HUES6 (cell line): Measurements from ENCODE around the gene INTS11.

Source experiments
- H3K27ac ChIP-seq: 2 replicates; pipeline ENCODE4 v1.7.0; 2013; ENCODE audit warnings: low read depth, mild to moderate bottlenecking, low read length, inconsistent platforms
- H3K27me3 ChIP-seq: 2 replicates; pipeline ENCODE4 v1.6.1; 2013; ENCODE audit warnings: low read length; ENCODE audit not compliant: control insufficient read depth, insufficient read depth
- H3K36me3 ChIP-seq: 2 replicates; pipeline ENCODE4 v1.6.1; 2013; ENCODE audit warnings: low read length; ENCODE audit not compliant: control insufficient read depth, insufficient read depth
- H3K4me1 ChIP-seq: 2 replicates; pipeline ENCODE4 v1.6.1; 2013; ENCODE audit warnings: low read length; ENCODE audit not compliant: control insufficient read depth, insufficient read depth
- H3K4me3 ChIP-seq: 2 replicates; pipeline ENCODE4 v1.5.1; 2013; ENCODE audit warnings: low read depth, low read length
- H3K9ac ChIP-seq: one replicate; pipeline ENCODE4 v1.6.1; 2013; ENCODE audit warnings: mild to moderate bottlenecking, low read length
- H3K9me3 ChIP-seq: 2 replicates; pipeline ENCODE4 v1.6.1; 2013; ENCODE audit warnings: low read depth, low read length; ENCODE audit not compliant: control insufficient read depth, insufficient read depth

INTS11 gene

GRCh38 chr1:1342061-1342562 is 17.7 kb upstream of the INTS11 start:
- H3K9me3 ChIP-seq, result no peaks in the 10 kb centered on the region
- 0 out of 2 replicates have a peak overlapping the region, but pooled peaks have one; percentile 19 for H3K27ac ChIP-seq
- H3K9ac ChIP-seq, result no peak overlapping the region
- no peaks in the 10 kb centered on the region for H3K27me3 ChIP-seq
- no peak overlapping the region for H3K4me3 ChIP-seq
- H3K36me3 ChIP-seq, result peaks cover 38% of the 10 kb centered on the region
- H3K4me1 ChIP-seq, result no peaks in the 10 kb centered on the region

DNA sequence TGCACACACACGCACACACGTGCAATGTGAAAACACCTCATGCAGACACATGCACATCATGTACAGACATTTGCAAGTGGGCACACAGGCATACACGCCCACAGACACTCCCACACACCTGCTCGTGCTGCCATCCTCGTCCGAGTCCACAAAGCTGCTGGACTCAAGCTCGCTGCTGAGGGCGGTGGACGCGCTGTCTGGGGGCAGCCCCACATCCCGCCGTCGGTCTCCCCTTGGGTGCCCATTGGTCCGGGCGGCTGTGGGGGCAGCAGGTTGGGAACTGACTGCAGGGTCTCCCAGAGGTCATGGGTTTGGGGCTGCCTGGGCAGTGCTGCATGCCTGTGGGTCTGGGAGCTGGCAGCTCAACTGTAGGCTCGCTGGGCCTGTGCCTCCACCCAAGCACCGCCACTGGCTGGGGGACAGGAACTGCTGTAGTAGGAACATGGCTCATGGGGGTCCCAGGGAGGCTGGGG is 17.1 kb upstream of the INTS11 start:
- Histone ChIP-seq H3K9ac (no peak overlapping the region), H3K9me3 (no peaks in the 10 kb centered on the region), H3K4me1 (no peaks in the 10 kb centered on the region), H3K27ac (no peak overlapping the region), H3K4me3 (no peak overlapping the region), H3K36me3 (peaks cover 38% of the 10 kb centered on the region), H3K27me3 (no peaks in the 10 kb centered on the region)

- no peak overlapping the region for H3K4me3 ChIP-seq
- H3K27ac ChIP-seq, result no peak overlapping the region
Observed at GRCh38 chr1:1340791-1341548, 16.5 kb upstream of the INTS11 start.

DNA sequence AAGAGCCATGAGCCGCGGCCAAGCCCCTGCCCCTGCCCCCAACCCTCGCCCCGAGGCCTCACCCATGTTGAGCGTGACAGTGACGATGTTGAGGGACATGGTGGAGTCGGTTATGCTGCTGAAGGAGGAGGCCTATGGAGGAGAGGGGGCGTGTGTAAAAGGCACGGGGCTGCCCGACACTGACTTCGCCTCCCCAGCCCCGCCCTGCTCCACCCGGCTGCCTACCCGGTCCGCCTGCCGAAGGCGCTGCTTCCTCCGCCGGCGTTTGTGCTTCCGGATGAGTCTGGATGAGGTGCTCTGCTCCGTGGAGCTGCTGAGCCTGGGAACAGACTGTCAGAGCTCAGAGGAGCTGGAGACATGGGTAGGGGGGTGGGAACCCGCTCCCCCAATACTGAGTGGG is 15.7 kb upstream of the INTS11 start:
- Histone ChIP-seq H3K9me3 (no peaks in the 10 kb centered on the region), H3K27ac (no peak overlapping the region), H3K4me3 (no peak overlapping the region), H3K27me3 (no peaks in the 10 kb centered on the region), H3K9ac (no peak overlapping the region), H3K36me3 (peaks cover 38% of the 10 kb centered on the region), H3K4me1 (no peaks in the 10 kb centered on the region)

More at GRCh38 chr1:1340791-1341548, 16.5 kb upstream of the INTS11 start:
- H3K27me3 ChIP-seq, result no peaks in the 10 kb centered on the region
- no peak overlapping the region for H3K9ac ChIP-seq
- H3K4me1 ChIP-seq, result no peaks in the 10 kb centered on the region
- peaks cover 34% of the 10 kb centered on the region for H3K36me3 ChIP-seq
- H3K9me3 ChIP-seq, result no peaks in the 10 kb centered on the region

GRCh38 chr1:1338278-1338677 is 13.8 kb upstream of the INTS11 start:
- H3K4me3 ChIP-seq, result no peak overlapping the region
- H3K9me3 ChIP-seq, result no peaks in the 10 kb centered on the region
- H3K27me3 ChIP-seq, result no peaks in the 10 kb centered on the region
- H3K27ac ChIP-seq, result no peak overlapping the region
- no peak overlapping the region for H3K9ac ChIP-seq
- H3K36me3 ChIP-seq, result peaks cover 39% of the 10 kb centered on the region
- H3K4me1 ChIP-seq, result no peaks in the 10 kb centered on the region

DNA sequence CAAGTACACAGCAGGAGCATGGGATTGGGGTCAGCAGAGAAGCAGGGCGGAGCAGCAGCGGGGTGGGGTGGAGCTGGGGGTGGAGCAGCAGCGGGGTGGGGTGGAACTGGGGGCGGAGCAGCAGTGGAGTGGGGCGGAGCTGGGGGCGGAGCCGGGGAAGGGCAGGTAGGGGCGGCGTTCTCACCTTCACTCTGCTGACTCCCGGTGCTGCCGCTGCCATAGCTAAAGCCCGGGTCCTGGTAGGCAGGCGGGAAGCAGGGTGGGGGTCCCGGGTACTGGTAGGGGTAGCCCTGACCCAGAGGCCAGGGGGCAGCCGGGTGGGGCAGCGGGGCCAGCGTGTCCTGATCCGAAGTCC is 13.3 kb upstream of the INTS11 start:
- H3K9me3 ChIP-seq, result no peaks in the 10 kb centered on the region
- no peak overlapping the region for H3K9ac ChIP-seq
- H3K4me3 ChIP-seq, result no peak overlapping the region
- no peaks in the 10 kb centered on the region for H3K27me3 ChIP-seq
- peaks cover 39% of the 10 kb centered on the region for H3K36me3 ChIP-seq
- no peak overlapping the region for H3K27ac ChIP-seq
- no peaks in the 10 kb centered on the region for H3K4me1 ChIP-seq

DNA sequence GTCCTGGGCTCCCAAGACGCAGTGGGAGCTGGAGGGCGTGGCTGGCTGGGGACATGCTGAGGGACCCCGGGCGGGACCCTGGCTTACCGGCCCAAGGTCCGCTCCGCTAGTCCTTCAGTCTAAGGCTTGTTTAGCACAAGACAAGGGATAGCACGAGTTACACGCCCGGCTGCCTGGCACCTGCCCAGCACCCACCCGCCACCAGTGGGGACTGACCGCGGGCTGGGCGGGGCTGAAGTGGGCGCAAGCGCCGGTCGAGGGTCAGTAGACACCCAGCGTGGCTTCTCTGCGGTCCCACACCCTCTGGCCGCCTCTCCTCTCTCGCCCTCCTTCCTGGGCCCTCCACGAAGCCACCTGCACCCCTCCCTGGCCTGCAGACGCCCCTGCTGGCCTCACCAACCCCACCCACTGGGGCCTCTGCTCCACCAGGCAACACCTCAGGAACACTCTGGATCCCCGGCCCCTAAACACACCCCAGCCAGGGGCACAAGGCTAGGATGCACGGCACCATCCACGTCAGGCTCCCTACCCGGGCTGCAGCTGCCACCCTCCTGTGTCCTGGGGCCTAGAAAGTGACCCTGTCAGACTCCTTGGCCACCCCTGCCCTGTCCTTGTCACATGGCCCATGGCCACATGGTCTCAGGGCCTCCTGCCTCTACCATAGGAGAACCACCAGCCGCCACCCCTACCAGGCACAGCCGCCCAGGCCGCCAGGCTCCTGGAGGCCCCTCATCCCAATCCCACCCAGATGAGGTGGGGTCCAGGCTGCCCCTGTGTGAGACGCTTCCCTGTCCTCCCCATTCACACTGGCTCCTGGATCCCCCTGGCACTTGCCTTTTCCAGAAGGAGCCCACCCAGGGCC is 12.7 kb upstream of the INTS11 start:
- no peak overlapping the region for H3K9ac ChIP-seq
- no peaks in the 10 kb centered on the region for H3K9me3 ChIP-seq
- H3K36me3 ChIP-seq, result peaks cover 39% of the 10 kb centered on the region
- no peaks in the 10 kb centered on the region for H3K27me3 ChIP-seq
- H3K27ac ChIP-seq, result no peak overlapping the region
- H3K4me1 ChIP-seq, result no peaks in the 10 kb centered on the region
- no peak overlapping the region for H3K4me3 ChIP-seq

DNA sequence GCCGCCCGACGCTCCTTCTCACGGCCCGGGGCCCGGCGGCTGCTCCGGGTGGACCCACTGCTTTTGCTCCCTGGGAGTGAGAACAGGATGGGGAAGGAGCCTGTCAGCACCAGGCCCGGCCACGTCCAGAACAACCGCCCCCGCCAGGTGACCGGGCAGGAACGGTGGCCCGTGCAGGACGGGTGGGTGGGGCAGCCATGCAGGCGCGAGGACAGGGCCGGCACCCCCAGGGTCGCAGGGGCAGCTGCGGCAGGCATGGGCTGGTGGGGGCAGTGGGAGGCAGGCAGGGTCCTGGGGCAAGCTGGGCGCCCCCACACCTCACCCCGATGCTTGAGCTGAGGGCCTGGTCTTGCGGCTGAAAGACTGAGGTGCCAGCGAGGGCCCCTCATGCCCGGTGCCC is 12.0 kb upstream of the INTS11 start:
- H3K4me1 ChIP-seq, result no peaks in the 10 kb centered on the region
- no peak overlapping the region for H3K4me3 ChIP-seq
- H3K27ac ChIP-seq, result no peak overlapping the region
- no peak overlapping the region for H3K9ac ChIP-seq
- H3K9me3 ChIP-seq, result no peaks in the 10 kb centered on the region
- no peaks in the 10 kb centered on the region for H3K27me3 ChIP-seq
- peaks cover 34% of the 10 kb centered on the region for H3K36me3 ChIP-seq

- no peaks in the 10 kb centered on the region for H3K4me1 ChIP-seq
- no peaks in the 10 kb centered on the region for H3K27me3 ChIP-seq
- H3K27ac ChIP-seq, result no peak overlapping the region
- no peaks in the 10 kb centered on the region for H3K9me3 ChIP-seq
- H3K36me3 ChIP-seq, result peaks cover 28% of the 10 kb centered on the region
- H3K4me3 ChIP-seq, result no peak overlapping the region
- no peak overlapping the region for H3K9ac ChIP-seq
Observed at GRCh38 chr1:1335792-1336248, 11.4 kb upstream of the INTS11 start.

GRCh38 chr1:1335283-1335682 is 10.8 kb upstream of the INTS11 start:
- H3K9ac ChIP-seq, result no peak overlapping the region
- no peak overlapping the region for H3K27ac ChIP-seq
- H3K4me1 ChIP-seq, result no peaks in the 10 kb centered on the region
- no peaks in the 10 kb centered on the region for H3K9me3 ChIP-seq
- no peaks in the 10 kb centered on the region for H3K27me3 ChIP-seq
- no peak overlapping the region for H3K4me3 ChIP-seq
- peaks cover 22% of the 10 kb centered on the region for H3K36me3 ChIP-seq

DNA sequence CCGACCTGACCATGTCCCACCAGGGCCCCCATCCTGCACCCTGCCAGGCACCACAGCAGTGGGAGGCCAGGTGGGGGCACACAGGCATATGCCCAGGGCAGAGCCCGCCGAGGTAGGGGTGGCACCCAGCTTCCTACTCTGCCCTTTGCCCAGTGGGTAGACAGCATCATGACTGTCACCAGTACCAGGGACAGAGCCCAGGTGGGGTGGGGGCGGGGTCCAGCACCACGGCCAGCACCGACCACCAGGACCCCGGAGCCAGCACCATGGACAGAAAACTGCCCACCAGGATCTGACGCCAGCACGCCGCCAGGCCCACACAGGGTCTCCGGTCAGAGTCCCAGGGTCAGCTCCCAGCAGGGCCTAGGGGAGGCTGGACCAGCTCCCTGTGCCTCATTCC is 10.4 kb upstream of the INTS11 start:
- H3K9ac ChIP-seq, result no peak overlapping the region
- H3K36me3 ChIP-seq, result peaks cover 18% of the 10 kb centered on the region
- no peaks in the 10 kb centered on the region for H3K27me3 ChIP-seq
- H3K9me3 ChIP-seq, result no peaks in the 10 kb centered on the region
- no peaks in the 10 kb centered on the region for H3K4me1 ChIP-seq
- no peak overlapping the region for H3K27ac ChIP-seq
- no peak overlapping the region for H3K4me3 ChIP-seq
